ENCODE data around the gene HSPA9. TPM values are rescaled to one million over a fixed set of nuclear protein-coding genes. Genes with fewer than 3 reads are reported as not detected.

The HSPA9 gene
- total and polyA plus RNA-seq, 2 of the 8 experiments (the other 6 are each of a cell fraction or from before 2014, with no cell fraction given) = 191 to 395 TPM

DNA sequence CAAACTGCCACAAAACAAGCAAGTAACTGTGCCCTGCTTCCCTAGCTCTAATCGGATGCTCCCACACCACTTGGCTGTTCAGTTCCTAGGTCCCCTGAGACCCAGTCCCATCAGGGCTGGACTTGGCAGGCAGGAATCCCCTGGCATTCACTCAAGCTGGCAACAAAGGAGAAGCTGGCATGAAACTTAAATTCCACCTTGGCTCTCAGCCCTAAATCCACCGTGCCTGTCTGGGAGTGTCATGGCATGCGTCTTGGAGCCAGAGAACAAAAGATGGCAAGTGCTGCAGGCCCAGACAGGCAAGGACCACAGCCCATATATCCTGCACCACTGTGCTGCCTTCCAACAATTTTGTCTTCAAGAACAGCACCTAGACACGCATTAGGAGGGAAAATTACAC, 70.4 kb downstream of the HSPA9 start:
- H3K4me3 ChIP-seq (ENCODE audit: extremely low read depth in 1 of 4, insufficient read depth in 2 of 4, low read depth in 3 of 4, low read length in 4 of 4) = no peak overlapping the region
- ChIA-PET POLR2A (ENCODE audit: partially characterized antibody) (interaction anchor here (1.0 to 14.1 kb wide), 19 partner anchors 8 to 829 kb away, joined by 3 to 294 read pairs (median 9); partner anchors contain the start of genes EGR1, ETF1, FAM53C and REEP2), CTCF (ENCODE audit: partially characterized antibody) (interaction anchor here (1.0 to 15.9 kb wide), 15 partner anchors 9 to 324 kb away, joined by 3 to 532 read pairs (median 11); partner anchors contain the start of gene EGR1)
- no peak overlapping the region for H3K27ac ChIP-seq (ENCODE audit: low read depth, low read length)
- no peak for DNase-seq (ENCODE audit: low read depth in 1 of 2, low spot score in 2 of 2)
- no peak overlapping the region for H3K9ac ChIP-seq (replicated peaks in 1 of 4; ENCODE audit: extremely low read depth in 1 of 4, low read depth in 3 of 4, low read length in 3 of 4)
- H3K79me1 ChIP-seq (ENCODE audit: low read depth, low read length) = no peaks in the 10 kb centered on the region
- H2BK20ac ChIP-seq (ENCODE audit: low read length) = no peak overlapping the region
- H3K23ac ChIP-seq (ENCODE audit: insufficient read length) = no peak overlapping the region
- H3K56ac ChIP-seq (replicated peaks; ENCODE audit: insufficient read length, low read depth, low read length) = no peak overlapping the region
- no peaks in the 10 kb centered on the region for H3K27me3 ChIP-seq (replicated peaks in 1 of 4; ENCODE audit: control insufficient read depth in 3 of 4, extremely low read depth in 1 of 4, insufficient read depth in 3 of 4, low read length in 3 of 4)
- H3K79me2 ChIP-seq (ENCODE audit: control insufficient read depth in 1 of 2, insufficient read depth in 2 of 2, low read length in 2 of 2) = no peaks in the 10 kb centered on the region
- peaks cover 12 to 32% (median 24%) of the 10 kb centered on the region in 4 experiments for H3K36me3 ChIP-seq (ENCODE audit: control insufficient read depth in 2 of 4, insufficient read depth in 4 of 4, low read length in 3 of 4)
- H2BK15ac ChIP-seq (ENCODE audit: low read length) = no peak overlapping the region
- TF ChIP-seq POLR2AphosphoS5 (IDR thresholded peaks at IDR 0.05; ENCODE audit: low read depth, low read length) (peak; percentile 31; the same call in 1 of the 2 replicates), SP2 (IDR thresholded peaks at IDR 0.05; ENCODE audit: low read length) (no peak)
- no peak overlapping the region for H2BK5ac ChIP-seq (ENCODE audit: low read depth, low read length)
- no peak overlapping the region for H2BK120ac ChIP-seq (replicated peaks; ENCODE audit: low read depth, low read length)
- H3K4ac ChIP-seq (replicated peaks; ENCODE audit: insufficient read length, low read depth, low read length) = no peak overlapping the region
- no peak overlapping the region for H4K5ac ChIP-seq (ENCODE audit: insufficient read length, low read depth, low read length)
- H3K23me2 ChIP-seq (ENCODE audit: low read depth, low read length) = no peaks in the 10 kb centered on the region
- no peak overlapping the region for H3K4me2 ChIP-seq (ENCODE audit: insufficient read depth in 1 of 2, low read depth in 2 of 2, low read length in 2 of 2)
- peaks cover 3 to 12% of the 10 kb centered on the region in 2 experiments for H4K20me1 ChIP-seq (replicated peaks in 1 of 2; ENCODE audit: control insufficient read depth in 1 of 2, insufficient read depth in 2 of 2, low read length in 2 of 2)
- no peak overlapping the region for H4K8ac ChIP-seq (ENCODE audit: extremely low read depth, insufficient read depth, low read length)
- H2BK12ac ChIP-seq (ENCODE audit: low read depth, low read length) = no peak overlapping the region
- H3K14ac ChIP-seq (ENCODE audit: insufficient read length) = no peak overlapping the region
- FAIRE-seq = no peak
- no peaks in the 10 kb centered on the region for H3K9me3 ChIP-seq (ENCODE audit: insufficient read depth in 2 of 2, low read depth in 1 of 2, low read length in 1 of 2)
- no peak overlapping the region for H2AK5ac ChIP-seq (ENCODE audit: low read depth, low read length)
- H3K4me1 ChIP-seq (replicated peaks in 1 of 4; ENCODE audit: control insufficient read depth in 3 of 4, insufficient read depth in 4 of 4, low read length in 3 of 4) = no peaks in the 10 kb centered on the region
- H2AFZ ChIP-seq (ENCODE audit: low read length) = no peak overlapping the region
- H4K91ac ChIP-seq (replicated peaks; ENCODE audit: insufficient read length, low read length) = no peak overlapping the region
- no peak overlapping the region for H3K18ac ChIP-seq (ENCODE audit: extremely low read depth, low read length)
- WGBS, 2 experiments (ENCODE audit: extremely low coverage in 1 of 2, insufficient coverage in 1 of 2, insufficient read length in 1 of 2, insufficient replicate concordance in 2 of 2, low coverage in 1 of 2, low lambda C conversion rate in 2 of 2, missing lambda C conversion rate in 1 of 2) = 90% methylated on average over 4 of the region's 4 CpGs; no CpG with 5 or more reads in 1 of the 2 experiments

Small RNAs within 50 kb of the gene (small RNA-seq; reads per million reads assigned to genes)
- gene RF00154 (ENCODE audit: insufficient read depth) (28.6 reads per million, percentile 94 among the genes with 10 or more reads in this experiment), gene RF01210 (ENCODE audit: insufficient read depth) (not detected), gene SNORD63 (ENCODE audit: insufficient read depth) (160 reads per million, percentile 98 among the genes with 10 or more reads in this experiment)

Other genes starting within 250 kb of the HSPA9 start
- 20.8 and 23.2 TPM in 2 replicates for gene CDC25C, start 243.6 kb downstream of the HSPA9 start, total RNA-seq (2021; fragmentation: NEBNext Ultra II Directional; extraction: Animal tissue kit (Norgen Biotek cat#: 25700))
- 12.1 and 18.4 TPM in 2 replicates for gene CDC25C, start 243.6 kb downstream of the HSPA9 start, polyA plus RNA-seq (2011; rRNA removed)
- gene FAM53C, start 237.1 kb downstream of the HSPA9 start, total RNA-seq (2021; fragmentation: NEBNext Ultra II Directional; extraction: Animal tissue kit (Norgen Biotek cat#: 25700)) = 57.6 and 58.9 TPM in 2 replicates
- gene FAM53C, start 237.1 kb downstream of the HSPA9 start, polyA plus RNA-seq (2011; rRNA removed) = 72.7 and 75.3 TPM in 2 replicates
- 78.1 and 79.7 TPM in 2 replicates for gene KDM3B, start 222.7 kb downstream of the HSPA9 start, total RNA-seq (2021; fragmentation: NEBNext Ultra II Directional; extraction: Animal tissue kit (Norgen Biotek cat#: 25700))
- 21.1 and 27.1 TPM in 2 replicates for gene KDM3B, start 222.7 kb downstream of the HSPA9 start, polyA plus RNA-seq (2011; rRNA removed)
- 40.2 and 41.4 TPM in 2 replicates for gene REEP2, start 136.3 kb downstream of the HSPA9 start, total RNA-seq (2021; fragmentation: NEBNext Ultra II Directional; extraction: Animal tissue kit (Norgen Biotek cat#: 25700))
- gene REEP2, start 136.3 kb downstream of the HSPA9 start, polyA plus RNA-seq (2011; rRNA removed) = 26.5 and 44.7 TPM in 2 replicates
- gene EGR1, start 109.9 kb downstream of the HSPA9 start, total RNA-seq (2021; fragmentation: NEBNext Ultra II Directional; extraction: Animal tissue kit (Norgen Biotek cat#: 25700)) = 35.5 and 39.6 TPM in 2 replicates
- gene EGR1, start 109.9 kb downstream of the HSPA9 start, polyA plus RNA-seq (2011; rRNA removed) = 16.2 and 36.0 TPM in 2 replicates
- gene ETF1, start 32.2 kb downstream of the HSPA9 start, total RNA-seq (2021; fragmentation: NEBNext Ultra II Directional; extraction: Animal tissue kit (Norgen Biotek cat#: 25700)) = 168 TPM in 2 replicates
- 31.1 and 50.5 TPM in 2 replicates for gene ETF1, start 32.2 kb downstream of the HSPA9 start, polyA plus RNA-seq (2011; rRNA removed)
- 302 and 349 TPM in 2 replicates for gene CTNNA1, start 178.0 kb upstream of the HSPA9 start, total RNA-seq (2021; fragmentation: NEBNext Ultra II Directional; extraction: Animal tissue kit (Norgen Biotek cat#: 25700))
- 115 and 124 TPM in 2 replicates for gene CTNNA1, start 178.0 kb upstream of the HSPA9 start, polyA plus RNA-seq (2011; rRNA removed)